K562 (cell line): ENCODE data around the gene TFCP2L1.

ENCODE experiments used
- CREB1 ChIP-seq, 2 experiments: sonication (generic) in 1 of 2; formaldehyde crosslinking in 1 of 2; IDR thresholded peaks; 2 replicates each; pipeline versions ENCODE4 v1.6.1 to v1.8.0; 2012 to 2022; ENCODE audit warnings: inconsistent platforms in 1 of 2, mild to moderate bottlenecking in 1 of 2, missing genetic modification reagents in 1 of 2, moderate library complexity in 1 of 2
- CTCF ChIP-seq, 3 experiments: IDR thresholded peaks in 2 of 3; conservative IDR thresholded peaks in 1 of 3; 2 replicates each; pipeline ENCODE4 v1.5.1; 2011 to 2012; ENCODE audit warnings: low read length in 3 of 3, mild to moderate bottlenecking in 3 of 3, control low read depth in 2 of 3, improper control_type of control experiment in 1 of 3, inconsistent platforms in 1 of 3, low read depth in 1 of 3, mixed read lengths in 1 of 3, moderate library complexity in 1 of 3; ENCODE audit not compliant: insufficient read depth in 2 of 3
- EZH2 ChIP-seq: IDR thresholded peaks from 2 replicates; pipeline ENCODE4 v1.6.1; 2012; ENCODE audit warnings: low read depth, mild to moderate bottlenecking, inconsistent platforms, low read length, borderline replicate concordance
- JUN ChIP-seq, 2 experiments: sonication (generic) in 1 of 2; formaldehyde crosslinking in 1 of 2; IDR thresholded peaks; 2 replicates each; pipeline versions ENCODE4 v1.6.1 to v1.8.0; 2012 to 2022; ENCODE audit warnings: borderline replicate concordance in 2 of 2, mild to moderate bottlenecking in 2 of 2, improper control_type of control experiment in 1 of 2, low read depth in 1 of 2, low read length in 1 of 2, missing genetic modification reagents in 1 of 2
- JUND ChIP-seq, 2 experiments: IDR thresholded peaks; 2 replicates in 1 of 2; 3 replicates in 1 of 2; pipeline ENCODE4 v1.6.1; 2011; ENCODE audit warnings: borderline replicate concordance in 2 of 2, low read depth in 2 of 2, low read length in 2 of 2, improper control_type of control experiment in 1 of 2, missing biosample characterization in 1 of 2, missing genetic modification characterization in 1 of 2, missing genetic modification reagents in 1 of 2
- KDM4B ChIP-seq, 2 experiments: fragments of 450-650 bp in 1 of 2; sonication (generic) in 1 of 2; IDR thresholded peaks; 2 replicates each; pipeline ENCODE4 v1.6.1; 2016 to 2017; ENCODE audit warnings: borderline replicate concordance in 2 of 2, antibody characterized with exemption in 1 of 2, low read depth in 1 of 2, mild to moderate bottlenecking in 1 of 2
- SAFB2 ChIP-seq: fragments of 200-400 bp; formaldehyde crosslinking; IDR thresholded peaks from 2 replicates; pipeline ENCODE4 v1.6.1; 2018; ENCODE audit warnings: borderline replicate concordance, low read length, low read depth, moderate library complexity; ENCODE audit not compliant: severe bottlenecking
- TFAP4 ChIP-seq: sonication (generic); formaldehyde crosslinking; IDR thresholded peaks from 2 replicates; pipeline ENCODE4 v1.8.0; 2022; ENCODE audit warnings: missing genetic modification reagents, mild to moderate bottlenecking, moderate library complexity, borderline replicate concordance
- WHSC1 ChIP-seq: IDR thresholded peaks from one replicate; pipeline ENCODE4 v1.6.1; 2012; ENCODE audit warnings: low read length, control low read depth, inconsistent platforms
- ZNF347 ChIP-seq: fragments of 450-650 bp; formaldehyde crosslinking; IDR thresholded peaks from 2 replicates; pipeline ENCODE4 v1.4.0; 2020; ENCODE audit warnings: low read depth, mild to moderate bottlenecking, moderate library complexity
- TF ChIP-seq, protein P1 (sequence below): fragments of 250-450 bp; sonication (Bioruptor Pico); IDR thresholded peaks from 2 replicates; pipeline ENCODE4 v1.5.0; 2022; ENCODE audit warnings: mild to moderate bottlenecking

DNA sequence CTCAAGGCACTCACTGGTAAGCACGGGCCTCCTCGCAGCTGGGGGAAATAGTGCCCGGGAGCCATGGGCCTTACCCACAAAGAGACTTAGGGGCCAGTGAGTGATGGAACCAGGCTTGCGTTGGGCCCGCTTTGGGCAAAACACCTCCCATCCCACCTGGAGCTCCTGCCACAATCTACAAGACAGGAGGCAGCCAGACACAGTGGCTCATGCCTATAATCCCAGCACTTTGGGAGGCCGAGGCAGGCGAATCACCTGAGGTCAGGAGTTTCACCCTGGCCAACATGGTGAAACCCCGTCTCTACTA lies 88.2 kb downstream of the TFCP2L1 start:
- TF ChIP-seq JUND (IDR thresholded peaks at IDR 0.05; ENCODE audit: borderline replicate concordance, low read depth, low read length) (no peak), JUND (tag; IDR thresholded peaks at IDR 0.05; ENCODE audit: borderline replicate concordance, low read depth, low read length) (no peak), CREB1 (IDR thresholded peaks at IDR 0.05) (no peak), CREB1 (CRISPR knock-in tag; IDR thresholded peaks at IDR 0.05) (no peak), TFAP4 (CRISPR knock-in tag) (no peak), CTCF (IDR thresholded peaks at IDR 0.05 in 2 of 3, conservative IDR thresholded peaks at IDR 0.05 in 1 of 3; ENCODE audit: insufficient read depth in 2 of 3, low read depth in 1 of 3, low read length in 3 of 3) (no peak), EZH2 (no peak), KDM4B (IDR thresholded peaks at IDR 0.05; ENCODE audit: borderline replicate concordance in 2 of 2, low read depth in 1 of 2) (no peak), SAFB2 (no peak), ZNF347 (CRISPR knock-in tag) (no peak), WHSC1 (no peak), JUN (IDR thresholded peaks at IDR 0.05; ENCODE audit: borderline replicate concordance, low read depth, low read length) (no peak), JUN (CRISPR knock-in tag; IDR thresholded peaks at IDR 0.05; ENCODE audit: borderline replicate concordance) (no peak)
- TF ChIP-seq, protein P1, sequence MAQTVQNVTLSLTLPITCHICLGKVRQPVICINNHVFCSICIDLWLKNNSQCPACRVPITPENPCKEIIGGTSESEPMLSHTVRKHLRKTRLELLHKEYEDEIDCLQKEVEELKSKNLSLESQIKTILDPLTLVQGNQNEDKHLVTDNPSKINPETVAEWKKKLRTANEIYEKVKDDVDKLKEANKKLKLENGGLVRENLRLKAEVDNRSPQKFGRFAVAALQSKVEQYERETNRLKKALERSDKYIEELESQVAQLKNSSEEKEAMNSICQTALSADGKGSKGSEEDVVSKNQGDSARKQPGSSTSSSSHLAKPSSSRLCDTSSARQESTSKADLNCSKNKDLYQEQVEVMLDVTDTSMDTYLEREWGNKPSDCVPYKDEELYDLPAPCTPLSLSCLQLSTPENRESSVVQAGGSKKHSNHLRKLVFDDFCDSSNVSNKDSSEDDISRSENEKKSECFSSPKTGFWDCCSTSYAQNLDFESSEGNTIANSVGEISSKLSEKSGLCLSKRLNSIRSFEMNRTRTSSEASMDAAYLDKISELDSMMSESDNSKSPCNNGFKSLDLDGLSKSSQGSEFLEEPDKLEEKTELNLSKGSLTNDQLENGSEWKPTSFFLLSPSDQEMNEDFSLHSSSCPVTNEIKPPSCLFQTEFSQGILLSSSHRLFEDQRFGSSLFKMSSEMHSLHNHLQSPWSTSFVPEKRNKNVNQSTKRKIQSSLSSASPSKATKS (CRISPR knock-in tag), result no peak
